Neural cell (in vitro differentiated cells): ENCODE results near the gene SND1.

Source experiments
- EP300 ChIP-seq: fragments of 450-650 bp; conservative IDR thresholded peaks from 2 replicates; pipeline ENCODE4 v1.6.1; 2014; ENCODE audit warnings: antibody characterized with exemption, mild to moderate bottlenecking, moderate library complexity; ENCODE audit not compliant: poor library complexity, severe bottlenecking
- EZH2 ChIP-seq: fragments of 200-600, 300-800 bp; shearing (Covaris generic), sonication (generic); IDR thresholded peaks from 2 replicates; pipeline ENCODE4 v1.6.1; 2014; ENCODE audit warnings: antibody characterized with exemption, low read length, borderline replicate concordance, mild to moderate bottlenecking; ENCODE audit not compliant: insufficient read depth, poor library complexity, severe bottlenecking
- POLR2AphosphoS5 ChIP-seq: IDR thresholded peaks from 2 replicates; pipeline ENCODE4 v1.6.1; 2012
- RAD21 ChIP-seq: fragments of 450-650 bp; conservative IDR thresholded peaks from 2 replicates; pipeline ENCODE4 v1.6.1; 2014; ENCODE audit warnings: antibody characterized with exemption, mild to moderate bottlenecking, moderate library complexity
- SMC3 ChIP-seq: fragments of 450-650 bp; conservative IDR thresholded peaks from 2 replicates; pipeline ENCODE4 v1.6.1; 2014; ENCODE audit warnings: antibody characterized with exemption, mild to moderate bottlenecking, moderate library complexity; ENCODE audit not compliant: poor library complexity
- TF ChIP-seq, protein P1 (sequence below): fragments of 450-650 bp; IDR thresholded peaks from 2 replicates; pipeline ENCODE4 v1.5.1; 2014; ENCODE audit warnings: antibody characterized with exemption, mild to moderate bottlenecking, moderate library complexity; ENCODE audit not compliant: poor library complexity, severe bottlenecking

DNA sequence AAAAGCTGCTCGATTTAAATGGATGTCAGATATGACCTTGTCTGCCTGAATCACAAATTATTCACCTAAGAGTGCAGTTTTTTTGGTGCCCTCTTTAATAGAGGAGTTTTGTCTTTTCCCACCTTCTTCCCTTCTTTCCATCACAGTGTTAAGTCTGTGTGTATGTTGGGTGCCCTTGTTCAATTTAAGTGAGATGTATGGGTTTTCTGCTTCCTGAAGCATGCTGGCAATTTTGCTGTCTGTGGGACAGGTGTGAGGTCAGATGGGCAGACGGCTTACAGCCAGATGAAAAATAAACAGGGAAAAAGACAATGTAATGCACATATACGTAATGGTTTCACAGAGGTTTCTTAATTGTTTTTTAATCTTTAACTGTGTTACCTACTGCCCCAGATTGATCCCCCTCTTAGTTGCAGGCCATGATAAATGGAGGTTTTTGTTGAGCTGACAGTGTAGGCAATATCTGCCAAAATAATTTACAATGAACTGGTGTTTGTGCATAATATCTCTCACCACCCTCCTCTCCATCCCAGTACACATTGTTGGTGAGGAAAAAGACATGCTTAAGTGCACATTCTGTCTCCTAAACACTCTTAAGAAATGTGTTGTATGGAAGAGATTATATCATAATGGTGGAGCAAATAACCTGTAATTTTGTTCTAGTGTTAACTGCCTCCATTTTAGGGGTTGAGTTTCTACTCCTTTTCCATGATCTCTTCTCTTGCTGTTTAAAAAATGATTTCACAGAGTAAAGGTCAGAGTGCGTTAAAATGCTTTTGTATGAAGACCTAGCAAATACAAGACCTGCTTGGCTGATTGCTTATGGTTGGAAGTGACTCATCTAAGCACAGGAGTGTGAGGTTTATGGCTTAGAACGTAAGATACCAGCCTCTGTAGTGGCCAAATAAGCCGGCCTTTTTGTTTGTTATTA lies 255.4 kb downstream of the SND1 start:
- TF ChIP-seq, protein P1, sequence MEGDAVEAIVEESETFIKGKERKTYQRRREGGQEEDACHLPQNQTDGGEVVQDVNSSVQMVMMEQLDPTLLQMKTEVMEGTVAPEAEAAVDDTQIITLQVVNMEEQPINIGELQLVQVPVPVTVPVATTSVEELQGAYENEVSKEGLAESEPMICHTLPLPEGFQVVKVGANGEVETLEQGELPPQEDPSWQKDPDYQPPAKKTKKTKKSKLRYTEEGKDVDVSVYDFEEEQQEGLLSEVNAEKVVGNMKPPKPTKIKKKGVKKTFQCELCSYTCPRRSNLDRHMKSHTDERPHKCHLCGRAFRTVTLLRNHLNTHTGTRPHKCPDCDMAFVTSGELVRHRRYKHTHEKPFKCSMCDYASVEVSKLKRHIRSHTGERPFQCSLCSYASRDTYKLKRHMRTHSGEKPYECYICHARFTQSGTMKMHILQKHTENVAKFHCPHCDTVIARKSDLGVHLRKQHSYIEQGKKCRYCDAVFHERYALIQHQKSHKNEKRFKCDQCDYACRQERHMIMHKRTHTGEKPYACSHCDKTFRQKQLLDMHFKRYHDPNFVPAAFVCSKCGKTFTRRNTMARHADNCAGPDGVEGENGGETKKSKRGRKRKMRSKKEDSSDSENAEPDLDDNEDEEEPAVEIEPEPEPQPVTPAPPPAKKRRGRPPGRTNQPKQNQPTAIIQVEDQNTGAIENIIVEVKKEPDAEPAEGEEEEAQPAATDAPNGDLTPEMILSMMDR = no peak
- TF ChIP-seq EP300 (no peak), SMC3 (no peak), RAD21 (no peak), EZH2 (no peak), POLR2AphosphoS5 (peak; percentile 7)
